Activated T-cell treated with anti-CD3 and anti-CD28 coated beads, Interleukin-2, amount 50 U/mL, for 4 hours (primary cell): ENCODE results near the gene TOR2A. TPM values are rescaled to one million over a fixed set of nuclear protein-coding genes. Genes with fewer than 3 reads are reported as not detected.

ENCODE experiments used
- ATAC-seq, 2 donors: fragments of 200-7000 bp; cut with Tn5 transposase; one replicate each; pipeline ENCODE4 v1.10.0; 2021
- DNase-seq: peaks from one replicate; pipeline ENCODE4 v3.0.0-alpha.2; 2020
- H3K27me3 Mint-ChIP-seq: one replicate; pipeline ENCODE4 v1.8.0; 2021; ENCODE audit warnings: low read depth, mixed read lengths
- H3K36me3 Mint-ChIP-seq: one replicate; pipeline ENCODE4 v1.8.0; 2022; ENCODE audit warnings: mixed read lengths; ENCODE audit not compliant: insufficient read depth
- H3K4me1 Mint-ChIP-seq: one replicate; pipeline ENCODE4 v1.8.0; 2021; ENCODE audit warnings: low read depth, mixed read lengths
- H3K4me3 Mint-ChIP-seq: one replicate; pipeline ENCODE4 v1.8.0; 2021; ENCODE audit warnings: mild to moderate bottlenecking, moderate library complexity, mixed read lengths
- H3K9me3 Mint-ChIP-seq: one replicate; pipeline ENCODE4 v1.8.0; 2021; ENCODE audit warnings: mixed read lengths
- total RNA-seq, 3 donors: library from RNA; stranded (reverse); gene quantifications; one replicate each; pipeline ENCODE4 v1.2.1, GENCODE V29; 2021

The TOR2A gene
- total RNA-seq, 3 donors from 2014 or later, result 19.8 to 23.6 (median 20.1) TPM

DNA sequence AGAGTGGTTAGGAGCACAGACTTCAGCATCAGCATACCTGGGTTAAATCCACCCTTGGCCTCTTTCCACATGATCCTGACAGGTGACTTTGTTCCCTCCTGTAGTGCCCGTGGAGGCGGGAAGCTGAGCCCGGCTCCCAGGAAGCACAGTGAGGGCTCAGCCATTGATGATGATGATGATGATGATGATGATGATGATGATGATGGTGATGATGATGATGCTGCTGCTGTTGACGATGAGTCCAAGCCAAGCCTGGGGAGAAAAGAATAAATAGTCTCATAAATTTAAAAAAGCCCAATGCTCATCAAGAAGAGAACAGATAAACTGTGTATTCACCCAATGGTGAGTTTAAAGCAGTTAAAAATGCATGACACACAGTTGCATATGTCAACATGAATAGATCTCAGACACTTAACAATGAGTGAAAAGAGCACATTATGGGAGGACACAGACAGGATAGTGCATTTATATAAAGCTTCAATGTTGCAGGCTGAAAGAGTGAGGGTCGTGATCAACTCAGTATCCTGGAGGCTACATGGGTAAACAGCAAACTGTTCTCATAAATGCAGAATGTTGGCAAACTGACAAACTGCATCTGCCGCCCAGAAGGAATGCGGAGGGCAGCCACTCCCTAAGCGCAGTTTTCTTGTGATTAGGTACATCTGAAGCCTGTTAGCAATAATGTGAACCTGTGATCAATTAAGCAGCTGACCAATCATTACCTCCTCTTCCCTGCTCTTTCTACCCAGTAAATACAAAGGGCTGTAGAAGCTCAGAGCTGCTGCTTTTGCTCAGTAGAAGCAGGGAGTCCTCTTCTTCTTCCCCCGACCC lies 40.0 kb downstream of the TOR2A start:
- DNase-seq (no peak), ATAC-seq (no peak)
- Mint-ChIP-seq H3K4me3 (no peak overlapping the region), H3K4me1 (peaks cover 10% of the 10 kb centered on the region), H3K36me3 (peaks cover 2% of the 10 kb centered on the region), H3K27me3 (peaks cover 2% of the 10 kb centered on the region), H3K9me3 (no peaks in the 10 kb centered on the region)

DNA sequence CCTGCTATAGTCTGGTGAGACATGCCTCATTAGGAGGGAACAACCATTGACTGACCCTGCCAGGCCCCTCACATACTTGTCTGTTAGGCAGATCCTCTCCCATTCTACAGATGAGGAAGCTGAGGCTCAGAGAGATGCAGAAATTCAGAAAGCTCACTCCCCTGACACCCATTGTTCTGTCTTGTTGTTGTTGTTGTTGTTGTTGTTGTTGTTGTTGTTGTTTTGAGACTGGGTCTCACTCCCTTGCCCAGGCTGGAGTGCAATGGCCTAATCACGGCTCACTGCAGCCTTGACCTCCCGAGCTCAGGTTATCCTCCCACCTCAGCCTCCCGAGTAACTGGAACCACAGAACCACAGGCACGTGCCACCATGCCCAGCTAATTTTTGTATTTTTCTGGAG lies 41.4 kb downstream of the TOR2A start:
- Mint-ChIP-seq H3K9me3 (no peaks in the 10 kb centered on the region), H3K36me3 (peaks cover 2% of the 10 kb centered on the region), H3K4me3 (no peak overlapping the region), H3K4me1 (peaks cover 2% of the 10 kb centered on the region), H3K27me3 (no peaks in the 10 kb centered on the region)
- DNase-seq, result no peak
- no peak for ATAC-seq

DNA sequence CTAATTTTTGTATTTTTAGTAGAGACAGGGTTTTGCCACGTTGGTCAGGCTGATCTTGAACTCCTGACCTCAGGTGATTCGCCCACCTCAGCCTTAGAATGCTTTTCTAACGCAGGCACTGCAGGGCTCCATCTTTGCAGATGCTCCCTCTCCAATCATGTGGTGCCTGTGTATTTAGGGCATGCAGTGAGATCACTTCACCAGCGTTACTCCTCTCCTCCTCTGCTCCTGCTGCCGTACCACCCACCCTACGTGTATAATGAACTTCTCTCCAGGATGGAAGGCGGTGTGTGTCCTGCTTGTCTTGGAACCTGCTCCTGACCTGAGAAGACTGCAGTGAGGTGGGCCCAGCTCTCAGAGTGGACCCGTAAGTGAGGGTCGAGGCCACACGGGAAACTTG lies 42.0 kb downstream of the TOR2A start:
- H3K27me3 Mint-ChIP-seq, result no peaks in the 10 kb centered on the region
- H3K36me3 Mint-ChIP-seq, result peaks cover 2% of the 10 kb centered on the region
- H3K4me3 Mint-ChIP-seq, result no peak overlapping the region
- ATAC-seq (no peak), DNase-seq (no peak)
- no peaks in the 10 kb centered on the region for H3K9me3 Mint-ChIP-seq
- peaks cover under 1% of the 10 kb centered on the region for H3K4me1 Mint-ChIP-seq

DNA sequence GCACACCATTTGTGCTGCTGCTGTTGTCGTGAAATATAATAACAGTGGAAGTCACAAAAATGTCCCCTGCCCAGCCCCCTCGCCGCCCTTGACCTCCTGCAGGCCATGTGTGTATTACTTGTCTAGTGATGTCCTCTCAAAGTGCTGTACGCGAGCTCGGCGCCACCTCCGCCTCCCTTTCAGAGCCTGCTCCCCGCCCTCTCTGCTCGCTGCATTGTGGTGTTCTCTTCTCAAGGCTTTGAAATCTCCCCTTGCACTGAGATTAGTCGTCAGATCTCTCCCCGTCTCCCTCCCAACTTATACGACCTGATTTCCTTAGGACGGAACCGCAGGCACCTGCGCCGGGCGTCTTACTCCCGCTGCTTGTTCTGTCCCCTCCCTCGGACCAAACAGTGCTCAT lies 43.0 kb downstream of the TOR2A start:
- DNase-seq (no peak), ATAC-seq (no peak)
- H3K4me1 Mint-ChIP-seq, result no peaks in the 10 kb centered on the region
- no peak overlapping the region for H3K4me3 Mint-ChIP-seq
- peaks cover 2% of the 10 kb centered on the region for H3K36me3 Mint-ChIP-seq
- H3K9me3 Mint-ChIP-seq, result no peaks in the 10 kb centered on the region
- no peaks in the 10 kb centered on the region for H3K27me3 Mint-ChIP-seq

DNA sequence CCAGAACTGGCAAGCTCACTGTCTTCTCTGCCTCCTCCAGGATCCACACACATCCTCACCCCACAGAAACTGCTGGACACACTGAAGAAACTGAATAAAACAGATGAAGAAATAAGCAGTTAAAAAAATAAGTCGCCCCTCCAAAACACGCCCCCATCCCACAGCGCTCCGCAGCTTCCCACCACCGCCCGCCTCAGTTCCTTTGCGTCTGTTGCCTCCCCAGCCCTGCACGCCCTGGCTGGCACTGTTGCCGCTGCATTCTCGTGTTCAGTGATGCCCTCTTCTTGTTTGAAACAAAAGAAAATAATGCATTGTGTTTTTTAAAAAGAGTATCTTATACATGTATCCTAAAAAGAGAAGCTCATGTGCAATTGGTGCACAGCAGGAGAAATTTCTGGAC lies 44.4 kb downstream of the TOR2A start:
- Mint-ChIP-seq H3K4me3 (no peak overlapping the region), H3K36me3 (peaks cover 2% of the 10 kb centered on the region), H3K9me3 (no peaks in the 10 kb centered on the region), H3K27me3 (no peaks in the 10 kb centered on the region), H3K4me1 (no peaks in the 10 kb centered on the region)
- ATAC-seq, result no peak
- no peak for DNase-seq

DNA sequence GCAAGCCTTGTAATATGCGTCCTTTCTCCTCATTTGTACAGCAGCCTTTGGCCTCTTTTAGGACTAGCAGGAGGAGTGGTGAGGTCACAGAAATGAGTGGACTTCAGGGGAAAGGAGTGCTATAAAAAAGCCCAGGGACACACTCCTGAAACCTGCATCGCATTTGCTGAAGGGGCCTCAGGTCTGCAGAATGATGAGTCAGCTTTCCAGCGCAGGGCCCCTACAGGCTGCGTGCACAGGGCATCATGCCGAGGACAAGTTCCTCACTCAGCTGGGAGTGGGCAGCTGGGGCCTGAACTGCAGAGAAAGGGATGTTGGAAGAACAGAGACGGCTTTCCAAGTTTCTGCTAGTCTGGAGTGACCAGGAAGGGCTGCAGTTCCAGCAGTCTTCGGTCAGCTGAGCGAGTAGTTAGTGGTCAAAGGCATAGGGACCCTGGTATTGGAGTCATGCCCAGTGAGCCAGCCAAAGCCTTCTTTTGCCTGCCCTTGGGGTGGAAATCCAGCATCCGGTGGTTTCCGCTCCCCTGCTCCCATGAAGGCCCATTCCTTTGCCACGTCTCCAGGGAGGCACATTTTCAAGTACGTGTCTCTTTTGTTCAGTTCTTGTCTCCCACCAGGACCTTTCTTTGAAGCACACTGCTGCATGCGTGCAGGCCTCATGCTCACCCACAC lies 45.6 kb downstream of the TOR2A start:
- Mint-ChIP-seq H3K36me3 (peaks cover 2% of the 10 kb centered on the region), H3K4me1 (no peaks in the 10 kb centered on the region), H3K27me3 (peaks cover 2% of the 10 kb centered on the region), H3K9me3 (no peaks in the 10 kb centered on the region), H3K4me3 (no peak overlapping the region)
- DNase-seq (no peak), ATAC-seq (no peak)

DNA sequence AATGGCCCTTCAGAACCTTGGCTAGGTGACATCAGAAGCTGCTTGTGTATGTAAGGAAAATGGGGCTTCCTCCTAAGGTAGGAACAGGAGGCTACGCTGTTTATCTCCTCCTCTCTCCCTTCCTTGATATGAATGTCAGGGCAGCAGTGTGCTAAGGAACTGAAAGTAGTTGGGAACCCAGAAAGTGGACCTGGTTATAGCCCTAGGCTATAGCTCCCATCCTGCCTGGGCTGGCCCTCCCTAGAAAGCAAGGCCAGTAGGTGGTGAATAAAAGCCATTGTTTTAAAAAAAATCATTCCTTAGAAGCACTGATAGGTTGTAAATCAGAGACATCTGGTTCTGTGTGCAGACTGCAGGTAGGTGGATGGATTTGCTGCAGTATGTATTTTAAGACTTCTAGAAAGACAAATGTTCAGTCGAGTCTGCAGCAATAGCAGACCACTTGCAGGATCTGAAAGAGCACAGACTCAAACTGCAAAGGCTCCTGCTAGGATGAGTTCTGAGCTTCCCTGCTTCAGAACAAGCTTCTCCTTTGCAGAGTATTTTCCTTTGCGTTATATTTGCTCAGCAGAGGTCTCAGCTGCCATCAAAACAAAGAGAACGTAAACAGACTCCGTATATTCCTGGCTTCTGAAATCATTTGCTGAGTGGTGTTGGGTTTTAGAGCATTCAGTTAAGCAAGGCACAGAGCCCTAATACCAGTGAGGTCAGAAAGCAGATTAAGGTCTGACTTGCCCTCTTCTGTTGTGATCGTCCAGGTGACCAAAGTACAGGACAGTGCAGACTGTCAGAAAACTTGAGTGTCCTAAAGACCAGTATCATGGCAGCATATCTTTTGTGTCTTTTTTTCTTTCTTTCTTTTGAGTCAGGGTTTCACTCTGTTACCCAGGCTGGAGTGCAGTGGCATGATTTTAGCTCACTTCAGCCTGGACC lies 48.4 kb downstream of the TOR2A start:
- no peaks in the 10 kb centered on the region for H3K4me1 Mint-ChIP-seq
- H3K36me3 Mint-ChIP-seq, result no peaks in the 10 kb centered on the region

DNA sequence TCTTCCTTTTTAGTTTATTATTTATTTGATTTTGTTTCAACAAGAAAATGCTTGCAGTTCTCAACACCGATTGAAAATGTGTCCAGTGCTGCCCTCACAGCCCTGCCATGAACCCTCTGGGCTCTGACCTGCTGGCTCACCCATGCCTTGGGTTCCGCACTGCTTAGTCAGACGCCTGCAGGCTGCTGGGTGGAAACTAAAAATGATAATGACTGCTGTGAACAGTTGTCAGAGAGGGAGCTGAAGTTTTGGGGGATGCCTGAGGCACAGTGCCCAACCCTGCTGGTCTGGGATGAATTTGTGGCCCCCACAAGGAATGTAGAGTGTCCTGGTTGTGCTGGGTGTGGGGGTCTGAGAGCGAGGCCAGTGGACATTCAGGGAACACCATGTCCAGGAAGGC lies 50.5 kb downstream of the TOR2A start:
- DNase-seq, result no peak
- H3K9me3 Mint-ChIP-seq, result no peaks in the 10 kb centered on the region
- peaks cover 2% of the 10 kb centered on the region for H3K27me3 Mint-ChIP-seq
- H3K36me3 Mint-ChIP-seq, result no peaks in the 10 kb centered on the region
- ATAC-seq, result no peak
- H3K4me3 Mint-ChIP-seq, result no peak overlapping the region
- no peaks in the 10 kb centered on the region for H3K4me1 Mint-ChIP-seq

More for the DNA sequence above, 48.4 kb downstream of the TOR2A start:
- ATAC-seq, result no peak
- peaks cover 2% of the 10 kb centered on the region for H3K27me3 Mint-ChIP-seq
- no peak for DNase-seq
- H3K9me3 Mint-ChIP-seq, result no peaks in the 10 kb centered on the region
- H3K4me3 Mint-ChIP-seq, result no peak overlapping the region

DNA sequence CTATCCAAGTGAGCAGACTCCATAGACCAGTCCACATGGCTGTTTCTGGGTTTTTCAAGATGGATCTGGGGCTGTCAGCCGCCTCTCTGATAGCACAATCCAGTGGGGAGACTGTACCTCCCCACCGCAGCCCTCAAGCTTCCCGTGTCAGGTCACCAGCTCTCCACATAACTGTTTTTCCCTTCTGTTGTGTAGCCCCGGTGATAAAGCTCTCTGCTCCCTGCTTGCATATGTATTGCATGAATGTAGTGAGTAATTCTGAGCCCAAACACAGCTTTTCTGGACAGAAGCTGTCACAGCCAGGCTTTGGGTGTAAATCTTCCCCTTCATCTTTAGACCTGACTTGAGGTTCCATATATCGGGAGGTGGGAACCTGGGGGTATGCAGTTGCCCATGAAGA lies 51.4 kb downstream of the TOR2A start:
- peaks cover 2% of the 10 kb centered on the region for H3K36me3 Mint-ChIP-seq
- no peak overlapping the region for H3K4me3 Mint-ChIP-seq
- DNase-seq, result no peak
- ATAC-seq, result no peak
- no peaks in the 10 kb centered on the region for H3K9me3 Mint-ChIP-seq
- H3K4me1 Mint-ChIP-seq, result no peaks in the 10 kb centered on the region
- H3K27me3 Mint-ChIP-seq, result peaks cover 2% of the 10 kb centered on the region

DNA sequence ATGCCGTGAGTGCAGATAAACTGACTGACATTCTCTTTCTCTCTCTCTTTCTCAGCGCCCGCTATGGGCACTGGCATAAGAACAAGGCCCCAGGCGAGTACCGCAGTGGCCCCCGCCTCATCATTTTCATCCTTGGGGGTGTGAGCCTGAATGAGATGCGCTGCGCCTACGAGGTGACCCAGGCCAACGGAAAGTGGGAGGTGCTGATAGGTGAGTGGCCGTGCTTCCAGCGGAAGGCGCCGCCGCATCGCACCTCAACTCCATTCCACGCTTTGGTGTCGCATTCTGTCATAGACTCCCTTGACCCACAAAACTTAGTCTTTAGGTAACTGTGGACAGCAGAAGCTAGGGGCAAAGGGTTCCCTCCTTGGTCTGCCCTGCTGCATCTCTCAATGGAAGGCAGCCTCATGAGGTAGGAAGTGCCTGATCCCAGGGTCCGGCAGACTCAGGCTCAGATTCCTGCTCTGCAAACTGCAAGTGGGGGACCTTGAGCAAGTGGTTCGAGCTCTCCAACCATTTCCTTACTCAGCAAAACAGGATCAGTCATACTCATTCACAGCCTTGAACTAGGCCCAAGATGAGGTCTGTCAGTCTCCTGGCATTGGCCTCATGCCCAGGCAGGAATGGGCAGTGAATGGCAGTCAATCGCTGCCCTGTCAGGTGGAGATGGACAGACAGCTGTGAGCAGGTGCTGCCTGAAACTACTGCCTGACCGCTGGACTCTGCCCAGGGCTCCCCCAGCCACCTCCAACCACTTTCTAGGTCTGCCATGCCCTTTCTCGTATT lies 52.5 kb downstream of the TOR2A start:
- peaks cover 2% of the 10 kb centered on the region for H3K27me3 Mint-ChIP-seq
- DNase-seq (no peak), ATAC-seq (no peak)
- H3K4me1 Mint-ChIP-seq, result no peaks in the 10 kb centered on the region
- peaks cover 5% of the 10 kb centered on the region for H3K36me3 Mint-ChIP-seq
- no peaks in the 10 kb centered on the region for H3K9me3 Mint-ChIP-seq
- H3K4me3 Mint-ChIP-seq, result no peak overlapping the region

Other genes starting within 250 kb of the TOR2A start
- gene STXBP1, start 123.0 kb downstream of the TOR2A start, total RNA-seq, result 10 to 100 TPM; 10.8 to 11.6 (median 11.0) TPM
- gene CFAP157, start 28.3 kb downstream of the TOR2A start, total RNA-seq, result not detected
- 10 to 100 TPM; 43.9 to 49.6 (median 45.6) TPM for gene PTRH1, start 19.6 kb downstream of the TOR2A start, total RNA-seq
- under 1 TPM; 0.37 to 0.58 (median 0.57) TPM for gene TTC16, start 19.2 kb downstream of the TOR2A start, total RNA-seq
- 10 to 100 TPM in 1 of 3 donors, 1 to 10 TPM in 2; 5.9 to 10.8 (median 7.0) TPM for gene SH2D3C, start 43.4 kb upstream of the TOR2A start, total RNA-seq
- 10 to 100 TPM; 66.9 to 91.5 (median 82.5) TPM for gene CDK9, start 50.7 kb upstream of the TOR2A start, total RNA-seq
- gene FPGS, start 67.6 kb upstream of the TOR2A start, total RNA-seq, result 100 to 1,000 TPM; 137 to 149 (median 141) TPM
- gene ENG, start 119.4 kb upstream of the TOR2A start, total RNA-seq, result 10 to 100 TPM; 10.7 to 20.3 (median 14.8) TPM
- 1 to 10 TPM; 3.6 to 6.4 (median 5.0) TPM for gene AK1, start 142.4 kb upstream of the TOR2A start, total RNA-seq
- 10 to 100 TPM; 25.9 to 31.5 (median 31.0) TPM for gene ST6GALNAC6, start 164.3 kb upstream of the TOR2A start, total RNA-seq
- 10 to 100 TPM; 22.0 to 25.7 (median 24.7) TPM for gene ST6GALNAC4, start 181.7 kb upstream of the TOR2A start, total RNA-seq
- 1 to 10 TPM; 2.3 to 3.5 (median 2.8) TPM for gene PIP5KL1, start 195.5 kb upstream of the TOR2A start, total RNA-seq
- gene DPM2, start 202.6 kb upstream of the TOR2A start, total RNA-seq, result 10 to 100 TPM; 89.6 to 91.5 (median 89.9) TPM
- 10 to 100 TPM; 75.5 to 87.3 (median 86.0) TPM for gene EEIG1, start 245.7 kb upstream of the TOR2A start, total RNA-seq